ENCODE results near the gene GAK.

GRCh38 chr4:958696-959337 is 26.7 kb upstream of the GAK start:
- TF ChIP-seq EZH2 (IDR thresholded peaks at IDR 0.05) (no peak), CTCF (IDR thresholded peaks at IDR 0.05) (no peak)
